Cerebellar nuclear complex (tissue), 1 donor: ENCODE data around the gene CKS1B.

ENCODE experiments used
- DNase-seq, 2 experiments: peaks; one replicate each; lab custom pipeline; 2025; lab: John Stamatoyannopoulos, UW

The CKS1B gene

GRCh38 chr1:155015527-155016230, 41.2 kb downstream of the CKS1B start:
- DNase-seq = no peak

- DNase-seq = no peak
Measured at GRCh38 chr1:155016231-155016831, 41.9 kb downstream of the CKS1B start.

- peak in 1 of 2 experiments; percentile 41 for DNase-seq
Measured at GRCh38 chr1:155017041-155017945, 42.8 kb downstream of the CKS1B start.

- no peak for DNase-seq
Measured at GRCh38 chr1:155017946-155018316, 43.5 kb downstream of the CKS1B start.

- DNase-seq = no peak
Measured at GRCh38 chr1:155018617-155019348, 44.3 kb downstream of the CKS1B start.

- no peak for DNase-seq
Measured at GRCh38 chr1:155019377-155020245, 45.1 kb downstream of the CKS1B start.

GRCh38 chr1:155022136-155022926, 47.9 kb downstream of the CKS1B start:
- DNase-seq = no peak

GRCh38 chr1:155022927-155023236, 48.4 kb downstream of the CKS1B start:
- no peak for DNase-seq

GRCh38 chr1:155023627-155024026, 49.1 kb downstream of the CKS1B start:
- no peak for DNase-seq

GRCh38 chr1:155024315-155024714, 49.8 kb downstream of the CKS1B start:
- no peak for DNase-seq

GRCh38 chr1:155026154-155026553, 51.7 kb downstream of the CKS1B start:
- DNase-seq = no peak

- DNase-seq = no peak
Measured at GRCh38 chr1:155026588-155026987, 52.1 kb downstream of the CKS1B start.
